T47D (cell line): Measurements from ENCODE around the gene ITPK1.

ENCODE experiments used
- DNase-seq, 2 experiments: peaks; one replicate each; pipeline versions ENCODE4 v3.0.0 to v3.0.0-alpha.2; 2011 to 2012; ENCODE audit warnings: low read depth in 1 of 2, low spot score in 1 of 2
- JUND ChIP-seq: IDR thresholded peaks from 2 replicates; pipeline ENCODE4 v1.6.1; 2012; ENCODE audit warnings: low read depth
- in situ Hi-C: cut with HindIII; loops from 2 replicates; pipeline ENCODE4 v1.10.0; 2016; ENCODE audit warnings: low sequenced_read_pairs, low pct_unique_long_range_greater_than_20kb

Gene ITPK1

GRCh38 chr14:93026339-93026738, 89.4 kb downstream of the ITPK1 start:
- in situ Hi-C loops, result no loop called here
- TF ChIP-seq JUND, result no peak
- DNase-seq, result no peak

GRCh38 chr14:93025055-93025454, 90.7 kb downstream of the ITPK1 start:
- in situ Hi-C loops, result no loop called here
- no peak for TF ChIP-seq JUND
- no peak for DNase-seq

- TF ChIP-seq JUND, result no peak
- in situ Hi-C loops, result no loop called here
- DNase-seq, result no peak
These were observed 91.2 kb downstream of the ITPK1 start for GRCh38 chr14:93024493-93024892.

GRCh38 chr14:93023802-93024434, 91.8 kb downstream of the ITPK1 start:
- in situ Hi-C loops, result no loop called here
- no peak for TF ChIP-seq JUND
- no peak for DNase-seq

- TF ChIP-seq JUND, result no peak
- in situ Hi-C loops, result no loop called here
- peak in 1 of 2 experiments; percentile 59 for DNase-seq
These were observed 92.7 kb downstream of the ITPK1 start for GRCh38 chr14:93023039-93023438.

GRCh38 chr14:93019970-93020369, 95.8 kb downstream of the ITPK1 start:
- TF ChIP-seq JUND, result no peak
- in situ Hi-C loops, result no loop called here
- no peak for DNase-seq

GRCh38 chr14:93019367-93019843, 96.3 kb downstream of the ITPK1 start:
- DNase-seq, result peak in 1 of 2 experiments; percentile 74
- in situ Hi-C loops, result no loop called here
- no peak for TF ChIP-seq JUND

- in situ Hi-C loops, result no loop called here
- no peak for TF ChIP-seq JUND
- no peak for DNase-seq
These were observed 97.4 kb downstream of the ITPK1 start for GRCh38 chr14:93018366-93018765.

GRCh38 chr14:93017898-93018297, 97.8 kb downstream of the ITPK1 start:
- peak in 1 of 2 experiments; percentile 63 for DNase-seq
- TF ChIP-seq JUND, result no peak
- in situ Hi-C loops, result no loop called here

- peak in 1 of 2 experiments; percentile 97 for DNase-seq
- in situ Hi-C loops, result no loop called here
- TF ChIP-seq JUND, result no peak; the same call in 1 of the 2 replicates
These were observed 98.4 kb downstream of the ITPK1 start for GRCh38 chr14:93017301-93017797.

- TF ChIP-seq JUND, result no peak
- DNase-seq, result peak in 1 of 2 experiments; percentile 68
- in situ Hi-C loops, result no loop called here
These were observed 99.4 kb downstream of the ITPK1 start for GRCh38 chr14:93016275-93016845.

- DNase-seq, result no peak
- in situ Hi-C loops, result no loop called here
- TF ChIP-seq JUND, result no peak
These were observed 100.2 kb downstream of the ITPK1 start for GRCh38 chr14:93015505-93015904.

- no peak for TF ChIP-seq JUND
- in situ Hi-C loops, result no loop called here
- DNase-seq, result no peak
These were observed 100.7 kb downstream of the ITPK1 start for GRCh38 chr14:93015064-93015463.
